H9 (cell line): ENCODE measurements around the gene LDLRAD4. TPM values are rescaled to one million over a fixed set of nuclear protein-coding genes. Genes with fewer than 3 reads are reported as not detected.

Experiments used
- DNase-seq: peaks from one replicate; pipeline ENCODE4 v3.0.0-alpha.2; 2017
- H2AFZ ChIP-seq: one replicate; pipeline ENCODE4 v1.6.1; 2013; ENCODE audit warnings: mild to moderate bottlenecking, low read length, control low read depth, moderate library complexity
- H2AK5ac ChIP-seq: 2 replicates; pipeline ENCODE4 v1.6.1; 2013; ENCODE audit warnings: low read length, control low read depth, mixed read lengths; ENCODE audit not compliant: insufficient read length
- H2BK120ac ChIP-seq: one replicate; pipeline ENCODE4 v1.6.1; 2013; ENCODE audit warnings: low read depth, mild to moderate bottlenecking, low read length, control low read depth, inconsistent platforms; ENCODE audit not compliant: poor library complexity, severe bottlenecking
- H2BK12ac ChIP-seq: 2 replicates; pipeline ENCODE4 v1.6.1; 2013; ENCODE audit warnings: low read length, control low read depth, mixed read lengths, low read depth; ENCODE audit not compliant: insufficient read length
- H2BK15ac ChIP-seq: 2 replicates; pipeline ENCODE4 v1.6.1; 2013; ENCODE audit warnings: low read depth, low read length, control low read depth
- H2BK20ac ChIP-seq: one replicate; pipeline ENCODE4 v1.6.1; 2013; ENCODE audit warnings: low read depth, mild to moderate bottlenecking, low read length, control low read depth, inconsistent platforms; ENCODE audit not compliant: poor library complexity, severe bottlenecking
- H2BK5ac ChIP-seq: 2 replicates; pipeline ENCODE4 v1.6.1; 2013; ENCODE audit warnings: low read length, control low read depth, mixed read lengths; ENCODE audit not compliant: insufficient read length
- H3K14ac ChIP-seq: 2 replicates; pipeline ENCODE4 v1.6.1; 2013; ENCODE audit warnings: low read length, control low read depth; ENCODE audit not compliant: insufficient read depth
- H3K18ac ChIP-seq: 2 replicates; pipeline ENCODE4 v1.6.1; 2013; ENCODE audit warnings: low read depth, mild to moderate bottlenecking, mixed read lengths, low read length, control low read depth; ENCODE audit not compliant: insufficient read length
- H3K23ac ChIP-seq: 2 replicates; pipeline ENCODE4 v1.6.1; 2013; ENCODE audit warnings: low read length, control low read depth, mixed read lengths, low read depth; ENCODE audit not compliant: insufficient read length
- H3K23me2 ChIP-seq: 2 replicates; pipeline ENCODE4 v1.6.1; 2013; ENCODE audit warnings: low read depth, mild to moderate bottlenecking, mixed read lengths, low read length, control low read depth; ENCODE audit not compliant: insufficient read length, poor library complexity, severe bottlenecking
- H3K27ac ChIP-seq: 2 replicates; pipeline ENCODE4 v1.5.1; 2013; ENCODE audit warnings: low read length, control low read depth, mixed read lengths, low read depth; ENCODE audit not compliant: insufficient read length
- H3K27me3 ChIP-seq: 2 replicates; pipeline ENCODE4 v1.6.1; 2013; ENCODE audit warnings: low read length, control low read depth, inconsistent platforms; ENCODE audit not compliant: insufficient read depth
- H3K4ac ChIP-seq: 2 replicates; pipeline ENCODE4 v1.6.1; 2013; ENCODE audit warnings: low read depth, mild to moderate bottlenecking, control low read depth, inconsistent platforms, low read length, moderate library complexity
- H3K4me1 ChIP-seq: 2 replicates; pipeline ENCODE4 v1.6.1; 2013; ENCODE audit warnings: low read length, control low read depth, inconsistent platforms; ENCODE audit not compliant: insufficient read depth
- H3K4me2 ChIP-seq: 2 replicates; pipeline ENCODE4 v1.6.1; 2013; ENCODE audit warnings: low read length, control low read depth, mixed read lengths; ENCODE audit not compliant: insufficient read length, insufficient read depth
- H3K56ac ChIP-seq: 2 replicates; pipeline ENCODE4 v1.6.1; 2013; ENCODE audit warnings: low read depth, mild to moderate bottlenecking, mixed read lengths, low read length, control low read depth; ENCODE audit not compliant: insufficient read length
- H3K79me1 ChIP-seq: 2 replicates; pipeline ENCODE4 v1.6.1; 2013; ENCODE audit warnings: low read depth, mild to moderate bottlenecking, moderate library complexity, low read length, control low read depth, inconsistent platforms; ENCODE audit not compliant: insufficient read depth, poor library complexity, severe bottlenecking
- H3K79me2 ChIP-seq: 2 replicates; pipeline ENCODE4 v1.6.1; 2013; ENCODE audit warnings: low read length, control low read depth, inconsistent platforms; ENCODE audit not compliant: insufficient read depth
- H3K9ac ChIP-seq: 2 replicates; pipeline ENCODE4 v1.6.1; 2013; ENCODE audit warnings: low read length, control low read depth, mixed read lengths; ENCODE audit not compliant: insufficient read length; ENCODE audit errors: extremely low read depth
- H3K9me3 ChIP-seq: one replicate; pipeline ENCODE4 v1.6.1; 2013; ENCODE audit warnings: low read depth, low read length, inconsistent platforms; ENCODE audit not compliant: control insufficient read depth
- H3T11ph ChIP-seq: one replicate; pipeline ENCODE4 v1.6.1; 2013; ENCODE audit warnings: mild to moderate bottlenecking, low read length, control low read depth, inconsistent platforms
- H4K20me1 ChIP-seq: one replicate; pipeline ENCODE4 v1.6.1; 2013; ENCODE audit not compliant: control insufficient read depth, insufficient read length, insufficient read depth
- H4K5ac ChIP-seq: 2 replicates; pipeline ENCODE4 v1.6.1; 2013; ENCODE audit warnings: low read depth, mild to moderate bottlenecking, mixed read lengths, low read length, control low read depth; ENCODE audit not compliant: insufficient read length
- H4K8ac ChIP-seq: replicated peaks from 2 replicates; pipeline ENCODE4 v1.6.1; 2013; ENCODE audit warnings: low read length, control low read depth, mixed read lengths, low read depth; ENCODE audit not compliant: insufficient read length
- H4K91ac ChIP-seq: 2 replicates; pipeline ENCODE4 v1.6.1; 2013; ENCODE audit warnings: low read depth, mild to moderate bottlenecking, moderate library complexity, mixed read lengths, low read length, control low read depth; ENCODE audit not compliant: insufficient read length
- H3K27ac Mint-ChIP-seq, 3 experiments: 2 replicates in 2 of 3; 3 replicates in 1 of 3; pipeline ENCODE4 v1.8.0; 2020 to 2021; ENCODE audit warnings: mixed read lengths in 3 of 3, mild to moderate bottlenecking in 1 of 3, moderate library complexity in 1 of 3
- H3K27me3 Mint-ChIP-seq: 2 replicates; pipeline ENCODE4 v1.8.0; 2021; ENCODE audit warnings: low read depth, mild to moderate bottlenecking, moderate library complexity, mixed read lengths
- H3K36me3 Mint-ChIP-seq, 3 experiments: 2 replicates in 2 of 3; 3 replicates in 1 of 3; pipeline ENCODE4 v1.8.0; 2020 to 2021; ENCODE audit warnings: low read depth in 3 of 3, mixed read lengths in 3 of 3; ENCODE audit not compliant: insufficient read depth in 1 of 3
- H3K4me1 Mint-ChIP-seq, 2 experiments: 2 replicates each; pipeline ENCODE4 v1.8.0; 2020; ENCODE audit warnings: mixed read lengths in 2 of 2
- H3K4me3 Mint-ChIP-seq, 2 experiments: 2 replicates in 1 of 2; 3 replicates in 1 of 2; pipeline ENCODE4 v1.8.0; 2020 to 2021; ENCODE audit warnings: mild to moderate bottlenecking in 2 of 2, mixed read lengths in 2 of 2, moderate library complexity in 1 of 2
- H3K9me3 Mint-ChIP-seq, 2 experiments: 2 replicates in 1 of 2; 3 replicates in 1 of 2; pipeline ENCODE4 v1.8.0; 2020; ENCODE audit warnings: mild to moderate bottlenecking in 2 of 2, mixed read lengths in 2 of 2, moderate library complexity in 1 of 2
- CTCF ChIP-seq: fragments of 200-600 bp; sonication (generic); conservative IDR thresholded peaks from 3 replicates; pipeline ENCODE4 v1.8.0; 2021; ENCODE audit warnings: antibody characterized with exemption, mild to moderate bottlenecking
- WGBS: extraction: QIAGEN DNeasy Blood & Tissue Kit; methylation state at CpG from one replicate; pipeline ENCODE4 v1.1.7; 2013; ENCODE audit warnings: missing lambda C conversion rate, low lambda C conversion rate, mixed read lengths; ENCODE audit not compliant: insufficient read length; ENCODE audit errors: extremely low coverage; 5-methylcytosine and 5-hydroxymethylcytosine counted together
- total RNA-seq: library from RNA; stranded (reverse); gene quantifications from 2 replicates; pipeline ENCODE4 v1.2.1, GENCODE V29; 2021

LDLRAD4 gene
- total RNA-seq, 1 experiment from 2014 or later = 3.9 TPM

DNA sequence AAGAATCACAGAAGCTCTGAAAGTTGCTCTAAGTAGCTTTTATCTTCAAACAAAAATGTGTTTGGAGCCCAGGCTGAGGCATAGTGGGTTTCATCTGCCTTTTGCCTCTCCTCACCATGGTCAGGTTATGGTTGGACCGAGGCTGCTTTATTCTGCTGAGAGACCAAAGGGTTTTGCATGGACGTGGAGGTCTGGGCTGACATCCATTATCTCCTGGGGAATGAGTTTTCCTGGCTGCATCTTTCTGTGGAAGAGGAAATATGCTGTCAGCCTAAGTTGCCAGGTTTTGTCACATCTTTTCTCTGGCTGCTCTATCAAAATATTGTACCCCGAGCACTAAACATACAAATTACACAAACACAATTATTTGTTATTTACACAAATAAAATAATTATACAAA lies 223.2 kb downstream of the LDLRAD4 start:
- Histone ChIP-seq H2BK120ac (no peak overlapping the region), H2BK5ac (no peak overlapping the region), H2BK12ac (no peak overlapping the region), H3K27me3 (no peaks in the 10 kb centered on the region), H3K27ac (no peak overlapping the region), H4K20me1 (peaks cover 2% of the 10 kb centered on the region), H2BK20ac (no peak overlapping the region), H4K8ac (no peak overlapping the region), H3T11ph (no peak overlapping the region), H3K4me2 (no peak overlapping the region), H3K23ac (no peak overlapping the region), H3K79me2 (no peaks in the 10 kb centered on the region), H3K23me2 (no peaks in the 10 kb centered on the region), H2BK15ac (no peak overlapping the region), H4K5ac (no peak overlapping the region), H3K9ac (no peak overlapping the region), H3K56ac (no peak overlapping the region), H3K14ac (no peak overlapping the region), H3K9me3 (no peaks in the 10 kb centered on the region), H3K79me1 (no peaks in the 10 kb centered on the region), H3K18ac (no peak overlapping the region), H3K4ac (no peak overlapping the region), H2AFZ (no peak overlapping the region), H3K4me1 (no peaks in the 10 kb centered on the region; the same call in 1 of the 2 replicates), H2AK5ac (no peak overlapping the region), H4K91ac (no peak overlapping the region)
- DNase-seq = no peak
- no CpG with 5 or more reads among the region's 3 CpGs for WGBS
- Mint-ChIP-seq H3K27me3 (peaks cover 4% of the 10 kb centered on the region), H3K4me3 (no peak overlapping the region), H3K4me1 (peaks cover 17 to 23% of the 10 kb centered on the region in 2 experiments), H3K9me3 (no peaks in the 10 kb centered on the region), H3K36me3 (no peaks in the 10 kb centered on the region), H3K27ac (no peak overlapping the region)
- no peak for TF ChIP-seq CTCF
